B cell (primary cell): ENCODE results near the gene RAB3D. TPM values are rescaled to one million over a fixed set of nuclear protein-coding genes. Genes with fewer than 3 reads are reported as not detected.

Experiments
- ATAC-seq: fragments of 200-7000 bp; cut with Tn5 transposase; one replicate; pipeline ENCODE4 v1.10.0; 2021; ENCODE audit warnings: low read depth, mild to moderate bottlenecking, moderate number of reproducible peaks, moderate library complexity
- CTCF ChIA-PET: fragments of 350-600 bp; sonication (Branson Sonifier 250); formaldehyde crosslinking; loops from one replicate; lab custom pipeline; 2021; ENCODE audit warnings: antibody characterized with exemption, inconsistent platforms; lab: Charles Lee
- POLR2A ChIA-PET: fragments of 350-600 bp; sonication (Branson Sonifier 250); formaldehyde crosslinking; loops from one replicate; lab custom pipeline; 2021; ENCODE audit warnings: antibody characterized with exemption; lab: Charles Lee
- DNase-seq: peaks from one replicate; pipeline ENCODE4 v3.0.0; 2013
- H2AFZ ChIP-seq: 2 replicates; pipeline ENCODE4 v1.6.1; 2012; ENCODE audit warnings: mild to moderate bottlenecking, low read depth, low read length; ENCODE audit not compliant: insufficient read depth, poor library complexity, severe bottlenecking
- H3K27ac ChIP-seq, 2 donors: 1 replicate in 1 of 2; 2 replicates in 1 of 2; pipeline ENCODE4 v1.5.1; 2012 to 2013; ENCODE audit warnings: low read length in 2 of 2, mild to moderate bottlenecking in 2 of 2, moderate library complexity in 1 of 2
- H3K27me3 ChIP-seq, 4 experiments: fragments of 200-600 bp in 1 of 4; sonication (generic) in 1 of 4; replicated peaks in 1 of 4; 1 replicate in 2 of 4; 2 replicates in 2 of 4; pipeline versions ENCODE4 v1.6.1 to v1.7.0; 2013 to 2016; ENCODE audit warnings: low read length in 3 of 4, mild to moderate bottlenecking in 2 of 4, mixed read lengths in 1 of 4, moderate library complexity in 1 of 4; ENCODE audit not compliant: insufficient read depth in 4 of 4, control insufficient read depth in 3 of 4; ENCODE audit errors: control extremely low read depth in 1 of 4
- H3K36me3 ChIP-seq, 2 experiments: replicated peaks in 1 of 2; 1 replicate in 1 of 2; 2 replicates in 1 of 2; pipeline versions ENCODE4 v1.6.1 to v1.7.1; 2013; ENCODE audit warnings: low read length in 1 of 2; ENCODE audit not compliant: insufficient read depth in 2 of 2, control insufficient read depth in 1 of 2; ENCODE audit errors: control extremely low read depth in 1 of 2, extremely low read depth in 1 of 2
- H3K4me1 ChIP-seq, 2 donors: fragments of 200-600 bp in 1 of 2; sonication (generic) in 1 of 2; 1 replicate in 1 of 2; 2 replicates in 1 of 2; pipeline versions ENCODE4 v1.5.1 to v1.6.1; 2013 to 2017; ENCODE audit warnings: low read length in 2 of 2; ENCODE audit not compliant: control insufficient read depth in 2 of 2, insufficient read depth in 2 of 2
- H3K4me2 ChIP-seq: replicated peaks from 2 replicates; pipeline ENCODE3; 2012; ENCODE audit warnings: mild to moderate bottlenecking, low read depth, low read length; ENCODE audit not compliant: poor library complexity, severe bottlenecking
- H3K4me3 ChIP-seq, 5 experiments: fragments of 200-600 bp in 1 of 5; sonication (generic) in 1 of 5; 1 replicate in 3 of 5; 2 replicates in 2 of 5; pipeline versions ENCODE4 v1.5.1 to v1.7.0; 2011 to 2016; ENCODE audit warnings: low read length in 4 of 5, mild to moderate bottlenecking in 4 of 5, low read depth in 2 of 5, control low read depth in 1 of 5, moderate library complexity in 1 of 5; ENCODE audit not compliant: insufficient read depth in 1 of 5; ENCODE audit errors: control extremely low read depth in 1 of 5, extremely low read depth in 1 of 5
- H3K79me2 ChIP-seq: fragments of 200-600 bp; sonication (generic); one replicate; pipeline ENCODE4 v1.6.0; 2016; ENCODE audit warnings: low read length; ENCODE audit not compliant: control insufficient read depth, insufficient read depth
- H3K9ac ChIP-seq: fragments of 200-600 bp; sonication (generic); 2 replicates; pipeline ENCODE4 v1.6.1; 2017; ENCODE audit warnings: mild to moderate bottlenecking, low read length, moderate library complexity
- H3K9me3 ChIP-seq, 3 donors: one replicate each; pipeline versions ENCODE4 v1.6.1 to v1.7.1; 2013; ENCODE audit warnings: low read length in 2 of 3; ENCODE audit not compliant: control insufficient read depth in 2 of 3, insufficient read depth in 1 of 3; ENCODE audit errors: control extremely low read depth in 1 of 3
- H4K20me1 ChIP-seq: 2 replicates; pipeline ENCODE4 v1.6.0; 2012; ENCODE audit warnings: mild to moderate bottlenecking, low read length; ENCODE audit not compliant: insufficient read depth, control insufficient read depth, poor library complexity, severe bottlenecking
- H3K27ac Mint-ChIP-seq: one replicate; pipeline ENCODE4 v1.8.0; 2021; ENCODE audit warnings: mixed read lengths
- H3K27me3 Mint-ChIP-seq: one replicate; pipeline ENCODE4 v1.8.0; 2021; ENCODE audit warnings: mixed read lengths
- H3K4me1 Mint-ChIP-seq: one replicate; pipeline ENCODE4 v1.8.0; 2021; ENCODE audit warnings: mixed read lengths
- H3K4me3 Mint-ChIP-seq: one replicate; pipeline ENCODE4 v1.8.0; 2021; ENCODE audit warnings: mixed read lengths
- H3K9me3 Mint-ChIP-seq: one replicate; pipeline ENCODE4 v1.8.0; 2022; ENCODE audit warnings: mixed read lengths; ENCODE audit not compliant: insufficient read depth
- CTCF ChIP-seq: fragments of 200-600 bp; IDR thresholded peaks from one replicate; pipeline ENCODE4 v1.8.0; 2022; ENCODE audit warnings: antibody characterized with exemption, mild to moderate bottlenecking
- EZH2 ChIP-seq: IDR thresholded peaks from 2 replicates; pipeline ENCODE4 v1.6.1; 2012; ENCODE audit warnings: borderline replicate concordance, low read depth, mild to moderate bottlenecking, moderate library complexity, low read length; ENCODE audit not compliant: insufficient read depth, poor library complexity, severe bottlenecking
- WGBS: methylation state at CpG from one replicate; pipeline ENCODE4 v1.1.5; 2013; ENCODE audit warnings: missing lambda C conversion rate; ENCODE audit not compliant: insufficient coverage; 5-methylcytosine and 5-hydroxymethylcytosine counted together
- intact Hi-C: fragments of 100-400 bp; cut with micrococcal nuclease; formaldehyde crosslinking; loops from one replicate; pipeline ENCODE4 v1.10.0; 2022
- polyA plus RNA-seq: library from polyadenylated mRNA; depleted of rRNA; stranded (reverse); fragments of >200 nt; gene quantifications from 2 replicates; pipeline ENCODE4 v1.2.3, GENCODE V29; 2012
- total RNA-seq, 2 donors: library from RNA; stranded (reverse); fragments of 120-200 nt in 1 of 2; gene quantifications; 1 replicate in 1 of 2; 2 replicates in 1 of 2; pipeline versions ENCODE4 v1.2.3 to v1.2.4, GENCODE V29; 2013 to 2022

The RAB3D gene
- total and polyA plus RNA-seq, 2 donors (not counting 1 experiment from before 2014, with no cell fraction given): 5.3 to 8.9 TPM

- no peaks in the 10 kb centered on the region for H3K27me3 Mint-ChIP-seq
- H3K27ac Mint-ChIP-seq: peak within 1 kb of the TSS; percentile 69
- Histone ChIP-seq H3K9me3 (no peaks in the 10 kb centered on the region), H2AFZ (peak within 1 kb of the TSS; percentile 84), H3K36me3 (peaks cover 0 to 1% of the 10 kb centered on the region in 2 experiments), H3K79me2 (peaks cover 16% of the 10 kb centered on the region), H3K4me2 (peak within 1 kb of the TSS; percentile 96), H4K20me1 (no peaks in the 10 kb centered on the region), H3K4me1 (peaks cover 27 to 32% of the 10 kb centered on the region in 2 donors), H3K27me3 (no peaks in the 10 kb centered on the region), H3K27ac (peak within 1 kb of the TSS; percentile 88 to 93), H3K4me3 (peak within 1 kb of the TSS; percentile 64 to 83 (median 75)), H3K9ac (peak within 1 kb of the TSS; percentile 82)
- peaks cover 14% of the 10 kb centered on the region for H3K4me1 Mint-ChIP-seq
- ChIA-PET POLR2A (interaction anchor here (0.5 to 2.5 kb wide), 14 partner anchors 9 to 913 kb away, joined by 3 to 23 read pairs (median 4); partner anchors contain the start of genes CCDC159, EPOR, ODAD3 and PRKCSH), CTCF (interaction anchor here (0.5 to 4.6 kb wide), 13 partner anchors 9 to 110 kb away, joined by 3 to 37 read pairs (median 4); partner anchors contain the start of genes EPOR, ODAD3 and PRKCSH)
- ATAC-seq (peak; percentile 89), DNase-seq (peak; percentile 99)
- WGBS: under 1% methylated on average over 41 of the region's 44 CpGs
- intact Hi-C loops: loop anchor here (1.0 to 10.0 kb wide), 5 partner anchors 28 to 1560 kb away; partner anchors contain the start of genes CCDC159, FBXL12, ODAD3 and PRKCSH
- no peak within 1 kb of the TSS for H3K4me3 Mint-ChIP-seq
- no peaks in the 10 kb centered on the region for H3K9me3 Mint-ChIP-seq
- TF ChIP-seq CTCF: no peak
- no peak for TF ChIP-seq EZH2
Measured at GRCh38 chr19:11374433-11375142, 35.1 kb upstream of the RAB3D start, which contains the start of gene SWSAP1. SWSAP1 (plus strand) TSS chr19:11374666; CDS start chr19:11374681, 15 bp downstream.
